SH-SY5Y (cell line): ENCODE data around the gene CAPZA1.

ENCODE experiments used
- GATA2 ChIP-seq: IDR thresholded peaks from 2 replicates; pipeline ENCODE4 v1.6.1; 2011; ENCODE audit warnings: mild to moderate bottlenecking, low read depth, low read length
- GATA3 ChIP-seq: IDR thresholded peaks from 2 replicates; pipeline ENCODE4 v1.6.1; 2011; ENCODE audit warnings: low read depth, mild to moderate bottlenecking, low read length, moderate library complexity

DNA sequence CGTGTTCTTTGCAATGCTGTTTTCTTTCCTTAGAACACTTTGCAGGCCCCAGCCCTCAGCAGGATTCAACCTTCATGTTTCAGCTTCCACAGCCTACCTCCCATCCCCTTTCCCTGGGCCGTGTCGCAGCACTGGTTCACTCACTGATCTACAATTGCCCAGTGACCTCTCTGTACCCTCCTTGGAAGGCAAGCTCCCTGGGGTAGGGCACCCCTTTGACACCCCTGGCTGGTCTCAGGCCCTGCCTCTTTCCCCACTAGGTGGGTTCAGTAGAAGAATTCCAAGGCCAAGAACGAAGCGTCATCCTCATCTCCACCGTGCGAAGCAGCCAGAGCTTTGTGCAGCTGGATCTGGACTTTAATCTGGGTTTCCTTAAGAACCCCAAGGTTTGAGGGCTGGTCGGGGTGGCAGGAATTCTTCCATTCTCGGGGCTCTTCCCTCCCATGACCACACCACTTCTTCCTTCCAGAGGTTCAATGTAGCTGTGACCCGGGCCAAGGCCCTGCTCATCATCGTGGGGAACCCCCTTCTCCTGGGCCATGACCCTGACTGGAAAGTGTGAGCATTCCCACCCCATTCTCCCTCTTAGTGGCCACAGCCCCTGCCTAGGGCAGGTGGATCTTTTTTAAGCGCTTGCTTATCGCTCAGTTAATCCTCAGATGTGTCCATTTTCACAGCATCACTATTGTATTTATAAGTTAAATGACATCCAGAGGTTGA lies 80.0 kb downstream of the CAPZA1 start:
- no peak for TF ChIP-seq GATA2
- TF ChIP-seq GATA3: no peak
